KMS-11 (cell line): ENCODE measurements around the gene ABHD13.
"Not testable (repeated sequence)": the region's sequence is repeated elsewhere in the genome, so short reads cannot be mapped to it uniquely, and the experiment has no call there.

ENCODE experiments used
- H2AFZ ChIP-seq: fragments of 200-600 bp; sonication (generic); 2 replicates; pipeline ENCODE4 v1.6.1; 2016; ENCODE audit warnings: antibody characterized with exemption, mixed run types, low read depth
- H3K27ac ChIP-seq: fragments of 200-600 bp; sonication (generic); 2 replicates; pipeline ENCODE4 v1.6.1; 2016; ENCODE audit warnings: mild to moderate bottlenecking, mixed run types
- H3K27me3 ChIP-seq: fragments of 200-600 bp; sonication (generic); 2 replicates; pipeline ENCODE4 v1.6.1; 2017; ENCODE audit warnings: mild to moderate bottlenecking, low read depth, mixed run types, moderate library complexity; ENCODE audit not compliant: insufficient read depth
- H3K36me3 ChIP-seq: fragments of 200-600 bp; sonication (generic); 2 replicates; pipeline ENCODE4 v1.6.1; 2017; ENCODE audit warnings: mild to moderate bottlenecking, mixed run types; ENCODE audit not compliant: insufficient read depth
- H3K4me1 ChIP-seq: fragments of 200-600 bp; sonication (generic); 2 replicates; pipeline ENCODE4 v1.6.1; 2016; ENCODE audit warnings: mild to moderate bottlenecking, low read depth, mixed run types; ENCODE audit not compliant: poor library complexity, severe bottlenecking
- H3K4me2 ChIP-seq: fragments of 200-600 bp; sonication (generic); 2 replicates; pipeline ENCODE4 v1.7.0; 2016; ENCODE audit warnings: mild to moderate bottlenecking, mixed run types
- H3K4me3 ChIP-seq: fragments of 200-600 bp; sonication (generic); IDR thresholded peaks from 2 replicates; pipeline ENCODE4 v1.6.1; 2017; ENCODE audit warnings: low read depth, low read length, mixed read lengths; ENCODE audit not compliant: insufficient read depth
- H3K79me2 ChIP-seq: fragments of 200-600 bp; sonication (generic); 2 replicates; pipeline ENCODE4 v1.6.1; 2016; ENCODE audit warnings: low read depth, mixed run types; ENCODE audit not compliant: insufficient read depth
- H3K9ac ChIP-seq: fragments of 200-600 bp; sonication (generic); 2 replicates; pipeline ENCODE4 v1.6.1; 2016; ENCODE audit warnings: mild to moderate bottlenecking, mixed run types
- H4K20me1 ChIP-seq: fragments of 200-600 bp; sonication (generic); 2 replicates; pipeline ENCODE4 v1.6.1; 2016; ENCODE audit warnings: mild to moderate bottlenecking, mixed run types; ENCODE audit not compliant: insufficient read depth
- CTCF ChIP-seq: fragments of 200-600 bp; sonication (generic); conservative IDR thresholded peaks from 2 replicates; pipeline ENCODE4 v1.6.1; 2017; ENCODE audit warnings: low read depth, mild to moderate bottlenecking, antibody characterized with exemption, low read length, moderate library complexity, mixed read lengths

ABHD13 gene

DNA sequence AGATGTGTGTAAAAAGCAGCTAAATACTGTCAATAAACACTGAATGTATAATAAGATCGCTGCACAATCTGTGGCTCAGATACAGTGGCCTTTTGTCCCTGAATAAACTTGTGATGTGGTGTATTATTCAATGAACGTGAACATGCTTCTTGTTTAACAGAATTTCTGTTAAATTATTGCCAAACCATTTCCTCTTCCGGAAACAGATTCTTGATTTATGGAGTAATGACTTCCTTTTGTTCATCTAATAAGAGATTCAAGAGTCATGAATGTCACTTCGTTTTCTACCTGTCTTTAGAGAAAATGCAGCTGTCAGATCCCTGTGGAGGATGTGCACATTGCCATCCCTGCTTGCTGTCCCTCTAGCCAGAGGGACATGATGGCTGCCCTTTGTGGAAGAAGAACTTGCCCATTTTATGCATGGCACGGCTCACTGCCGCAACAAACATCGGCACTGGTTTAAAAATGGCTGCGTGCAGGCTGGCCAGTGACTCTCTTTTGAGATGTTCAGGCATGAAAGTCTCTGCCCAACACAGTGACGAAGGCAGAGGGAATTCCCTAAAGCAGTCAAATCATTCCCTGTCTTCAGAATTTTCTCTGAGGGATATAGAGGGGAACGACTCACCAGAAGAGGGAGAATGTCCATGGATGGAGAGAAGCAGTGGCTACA is 48.3 kb downstream of the ABHD13 start:
- H3K79me2 ChIP-seq = no peaks in the 10 kb centered on the region
- H3K27ac ChIP-seq = no peak overlapping the region
- H3K4me1 ChIP-seq = peaks cover 16% of the 10 kb centered on the region
- H3K4me3 ChIP-seq = no peak overlapping the region
- H3K9ac ChIP-seq = no peak overlapping the region
- H3K4me2 ChIP-seq = no peak overlapping the region
- H4K20me1 ChIP-seq = no peaks in the 10 kb centered on the region
- TF ChIP-seq CTCF = no peak
- no peak overlapping the region for H2AFZ ChIP-seq
- H3K27me3 ChIP-seq = no peaks in the 10 kb centered on the region
- no peaks in the 10 kb centered on the region for H3K36me3 ChIP-seq

DNA sequence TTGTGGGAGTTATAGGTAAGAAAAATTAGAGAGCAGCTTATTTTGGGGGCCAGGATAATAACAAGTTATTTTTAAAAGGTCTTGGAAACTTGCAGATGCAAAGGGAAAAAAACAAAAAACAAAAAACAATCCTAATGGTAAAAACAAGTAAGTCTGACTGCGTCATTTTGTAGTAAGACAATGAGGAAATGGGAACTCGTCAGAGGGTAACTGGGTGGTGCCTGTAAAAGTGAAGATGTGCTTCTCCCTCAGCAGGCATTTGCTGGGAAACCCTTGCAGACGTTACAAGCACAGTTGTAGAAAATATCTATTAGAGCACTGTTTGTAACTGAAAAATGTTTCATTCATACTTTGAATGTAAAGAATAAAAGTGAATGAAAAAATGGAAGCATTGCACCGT is 49.2 kb downstream of the ABHD13 start:
- Histone ChIP-seq H3K9ac (no peak overlapping the region), H3K27ac (no peak overlapping the region), H4K20me1 (no peaks in the 10 kb centered on the region), H2AFZ (no peak overlapping the region), H3K4me2 (no peak overlapping the region), H3K4me1 (peaks cover 17% of the 10 kb centered on the region), H3K4me3 (no peak overlapping the region), H3K27me3 (no peaks in the 10 kb centered on the region), H3K36me3 (no peaks in the 10 kb centered on the region), H3K79me2 (no peaks in the 10 kb centered on the region)
- TF ChIP-seq CTCF = no peak

DNA sequence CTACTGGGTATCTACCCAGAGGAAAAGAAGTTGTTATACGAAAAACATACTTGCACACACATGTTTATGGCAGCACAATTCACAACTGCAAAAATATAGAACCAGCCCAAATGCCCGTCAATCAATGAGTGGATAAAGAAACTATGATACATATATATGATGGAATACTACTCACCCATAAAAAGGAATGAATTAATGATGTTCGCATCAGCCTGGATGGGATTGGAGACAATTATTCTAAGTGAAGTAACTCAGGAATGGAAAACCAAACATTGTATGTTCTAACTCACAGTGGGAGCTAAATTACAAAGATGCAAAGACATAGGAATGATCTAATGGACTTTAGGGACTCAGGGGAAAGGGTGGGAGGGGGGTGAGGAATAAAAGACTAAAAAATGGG is 49.7 kb downstream of the ABHD13 start:
- H2AFZ ChIP-seq, H3K36me3 ChIP-seq, H4K20me1 ChIP-seq, H3K27ac ChIP-seq, H3K9ac ChIP-seq, H3K4me2 ChIP-seq, H3K4me3 ChIP-seq, H3K27me3 ChIP-seq, H3K79me2 ChIP-seq: not testable (repeated sequence)
- peaks cover 17% of the 10 kb centered on the region for H3K4me1 ChIP-seq

- peaks cover 17% of the 10 kb centered on the region for H3K4me1 ChIP-seq
- no peaks in the 10 kb centered on the region for H3K79me2 ChIP-seq
- no peak overlapping the region for H3K4me2 ChIP-seq
- no peaks in the 10 kb centered on the region for H3K36me3 ChIP-seq
- TF ChIP-seq CTCF = no peak
- no peak overlapping the region for H2AFZ ChIP-seq
- H4K20me1 ChIP-seq = no peaks in the 10 kb centered on the region
- H3K27ac ChIP-seq = no peak overlapping the region
- H3K4me3 ChIP-seq = no peak overlapping the region
- no peak overlapping the region for H3K9ac ChIP-seq
- no peaks in the 10 kb centered on the region for H3K27me3 ChIP-seq
Measured at GRCh38 chr13:108268466-108269112, 50.4 kb downstream of the ABHD13 start.
